Measurements from ENCODE around the gene LRRC8A. TPM values are rescaled to one million over a fixed set of nuclear protein-coding genes. Genes with fewer than 3 reads are reported as not detected.

Gene LRRC8A
- polyA plus RNA-seq, 1 of the 3 experiments (the other 2 are of a cell fraction) = 30.4 TPM

DNA sequence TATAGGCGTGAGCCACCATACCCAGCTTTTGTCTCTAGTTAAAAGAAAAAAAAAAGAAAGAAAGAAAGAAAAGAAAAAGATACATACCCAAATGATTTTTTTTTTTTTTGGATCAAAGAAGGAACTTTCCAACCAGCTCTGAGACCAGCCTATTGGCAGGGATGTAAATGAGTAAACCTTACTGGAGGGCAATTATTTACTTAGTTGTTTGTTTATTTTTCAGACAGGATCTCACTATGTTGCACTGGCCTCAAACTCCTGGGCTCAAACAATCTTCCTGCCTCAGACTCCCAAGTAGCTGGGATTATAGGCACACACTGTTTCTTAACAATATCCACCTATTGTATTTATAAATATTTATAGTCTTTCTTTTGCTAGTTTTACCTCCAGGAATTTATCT, 41.4 kb upstream of the LRRC8A start:
- H3K9me3 ChIP-seq = no peaks in the 10 kb centered on the region

More for the DNA sequence above, 41.4 kb upstream of the LRRC8A start:
- Histone ChIP-seq H3K9ac (no peak overlapping the region), H3K4me3 (ENCODE audit: low read depth in 2 of 2, low read length in 1 of 2) (no peak overlapping the region), H3K36me3 (replicated peaks in 1 of 2; ENCODE audit: control insufficient read depth in 1 of 2, insufficient read depth in 2 of 2, low read length in 1 of 2) (no peaks in the 10 kb centered on the region), H3F3A (replicated peaks; ENCODE audit: insufficient read depth) (no peaks in the 10 kb centered on the region), H3K27me3 (ENCODE audit: insufficient read depth) (no peaks in the 10 kb centered on the region), H3K27ac (ENCODE audit: low read depth in 2 of 2, low read length in 1 of 2) (no peak overlapping the region), H2AFZ (ENCODE audit: low read depth) (no peak overlapping the region), H3K4me2 (no peak overlapping the region), H4K20me1 (ENCODE audit: insufficient read depth) (no peaks in the 10 kb centered on the region), H3K4me1 (ENCODE audit: control insufficient read depth in 1 of 2, insufficient read depth in 2 of 2, low read depth in 1 of 2, low read length in 1 of 2) (peaks cover 0 to 7% of the 10 kb centered on the region in 2 experiments; a peak in 1 of 4 replicates), H3K79me2 (ENCODE audit: insufficient read depth) (no peaks in the 10 kb centered on the region), H3K9me2 (no peaks in the 10 kb centered on the region)
- DNase-seq = no peak
- ChIA-PET CTCF (no interaction called here), POLR2A (no interaction called here)
- WGBS (ENCODE audit: low lambda C conversion rate) = 90% methylated on average over 1 of the region's 1 CpG
- TF ChIP-seq NFIC (IDR thresholded peaks at IDR 0.05; ENCODE audit: borderline replicate concordance) (no peak), SIN3A (IDR thresholded peaks at IDR 0.05; ENCODE audit: borderline replicate concordance, low read depth, low read length) (no peak), YY1 (IDR thresholded peaks at IDR 0.05; ENCODE audit: low read depth) (no peak), TAF1 (IDR thresholded peaks at IDR 0.05; ENCODE audit: borderline replicate concordance, low read depth, low read length) (no peak), RFX5 (IDR thresholded peaks at IDR 0.05; ENCODE audit: low read length) (no peak), ELF1 (IDR thresholded peaks at IDR 0.05) (no peak), FOSL2 (IDR thresholded peaks at IDR 0.05; ENCODE audit: borderline replicate concordance, low read depth) (no peak), MXI1 (IDR thresholded peaks at IDR 0.05; ENCODE audit: low read depth, low read length) (no peak), CHD2 (IDR thresholded peaks at IDR 0.05; ENCODE audit: low read length, partially characterized antibody) (no peak)
- TF ChIP-seq, protein P1, sequence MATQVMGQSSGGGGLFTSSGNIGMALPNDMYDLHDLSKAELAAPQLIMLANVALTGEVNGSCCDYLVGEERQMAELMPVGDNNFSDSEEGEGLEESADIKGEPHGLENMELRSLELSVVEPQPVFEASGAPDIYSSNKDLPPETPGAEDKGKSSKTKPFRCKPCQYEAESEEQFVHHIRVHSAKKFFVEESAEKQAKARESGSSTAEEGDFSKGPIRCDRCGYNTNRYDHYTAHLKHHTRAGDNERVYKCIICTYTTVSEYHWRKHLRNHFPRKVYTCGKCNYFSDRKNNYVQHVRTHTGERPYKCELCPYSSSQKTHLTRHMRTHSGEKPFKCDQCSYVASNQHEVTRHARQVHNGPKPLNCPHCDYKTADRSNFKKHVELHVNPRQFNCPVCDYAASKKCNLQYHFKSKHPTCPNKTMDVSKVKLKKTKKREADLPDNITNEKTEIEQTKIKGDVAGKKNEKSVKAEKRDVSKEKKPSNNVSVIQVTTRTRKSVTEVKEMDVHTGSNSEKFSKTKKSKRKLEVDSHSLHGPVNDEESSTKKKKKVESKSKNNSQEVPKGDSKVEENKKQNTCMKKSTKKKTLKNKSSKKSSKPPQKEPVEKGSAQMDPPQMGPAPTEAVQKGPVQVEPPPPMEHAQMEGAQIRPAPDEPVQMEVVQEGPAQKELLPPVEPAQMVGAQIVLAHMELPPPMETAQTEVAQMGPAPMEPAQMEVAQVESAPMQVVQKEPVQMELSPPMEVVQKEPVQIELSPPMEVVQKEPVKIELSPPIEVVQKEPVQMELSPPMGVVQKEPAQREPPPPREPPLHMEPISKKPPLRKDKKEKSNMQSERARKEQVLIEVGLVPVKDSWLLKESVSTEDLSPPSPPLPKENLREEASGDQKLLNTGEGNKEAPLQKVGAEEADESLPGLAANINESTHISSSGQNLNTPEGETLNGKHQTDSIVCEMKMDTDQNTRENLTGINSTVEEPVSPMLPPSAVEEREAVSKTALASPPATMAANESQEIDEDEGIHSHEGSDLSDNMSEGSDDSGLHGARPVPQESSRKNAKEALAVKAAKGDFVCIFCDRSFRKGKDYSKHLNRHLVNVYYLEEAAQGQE (IDR thresholded peaks at IDR 0.05; ENCODE audit: low read depth, low read length) = no peak
- TF ChIP-seq, protein P2, sequence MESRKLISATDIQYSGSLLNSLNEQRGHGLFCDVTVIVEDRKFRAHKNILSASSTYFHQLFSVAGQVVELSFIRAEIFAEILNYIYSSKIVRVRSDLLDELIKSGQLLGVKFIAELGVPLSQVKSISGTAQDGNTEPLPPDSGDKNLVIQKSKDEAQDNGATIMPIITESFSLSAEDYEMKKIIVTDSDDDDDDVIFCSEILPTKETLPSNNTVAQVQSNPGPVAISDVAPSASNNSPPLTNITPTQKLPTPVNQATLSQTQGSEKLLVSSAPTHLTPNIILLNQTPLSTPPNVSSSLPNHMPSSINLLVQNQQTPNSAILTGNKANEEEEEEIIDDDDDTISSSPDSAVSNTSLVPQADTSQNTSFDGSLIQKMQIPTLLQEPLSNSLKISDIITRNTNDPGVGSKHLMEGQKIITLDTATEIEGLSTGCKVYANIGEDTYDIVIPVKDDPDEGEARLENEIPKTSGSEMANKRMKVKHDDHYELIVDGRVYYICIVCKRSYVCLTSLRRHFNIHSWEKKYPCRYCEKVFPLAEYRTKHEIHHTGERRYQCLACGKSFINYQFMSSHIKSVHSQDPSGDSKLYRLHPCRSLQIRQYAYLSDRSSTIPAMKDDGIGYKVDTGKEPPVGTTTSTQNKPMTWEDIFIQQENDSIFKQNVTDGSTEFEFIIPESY (IDR thresholded peaks at IDR 0.05; ENCODE audit: borderline replicate concordance, low read depth) = no peak
- TF ChIP-seq, protein P3, sequence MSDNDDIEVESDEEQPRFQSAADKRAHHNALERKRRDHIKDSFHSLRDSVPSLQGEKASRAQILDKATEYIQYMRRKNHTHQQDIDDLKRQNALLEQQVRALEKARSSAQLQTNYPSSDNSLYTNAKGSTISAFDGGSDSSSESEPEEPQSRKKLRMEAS (IDR thresholded peaks at IDR 0.05; ENCODE audit: low read depth) = no peak
- TF ChIP-seq, protein P4, sequence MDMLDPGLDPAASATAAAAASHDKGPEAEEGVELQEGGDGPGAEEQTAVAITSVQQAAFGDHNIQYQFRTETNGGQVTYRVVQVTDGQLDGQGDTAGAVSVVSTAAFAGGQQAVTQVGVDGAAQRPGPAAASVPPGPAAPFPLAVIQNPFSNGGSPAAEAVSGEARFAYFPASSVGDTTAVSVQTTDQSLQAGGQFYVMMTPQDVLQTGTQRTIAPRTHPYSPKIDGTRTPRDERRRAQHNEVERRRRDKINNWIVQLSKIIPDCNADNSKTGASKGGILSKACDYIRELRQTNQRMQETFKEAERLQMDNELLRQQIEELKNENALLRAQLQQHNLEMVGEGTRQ (IDR thresholded peaks at IDR 0.05; ENCODE audit: borderline replicate concordance, low read depth, low read length) = no peak
- TF ChIP-seq, protein P5, sequence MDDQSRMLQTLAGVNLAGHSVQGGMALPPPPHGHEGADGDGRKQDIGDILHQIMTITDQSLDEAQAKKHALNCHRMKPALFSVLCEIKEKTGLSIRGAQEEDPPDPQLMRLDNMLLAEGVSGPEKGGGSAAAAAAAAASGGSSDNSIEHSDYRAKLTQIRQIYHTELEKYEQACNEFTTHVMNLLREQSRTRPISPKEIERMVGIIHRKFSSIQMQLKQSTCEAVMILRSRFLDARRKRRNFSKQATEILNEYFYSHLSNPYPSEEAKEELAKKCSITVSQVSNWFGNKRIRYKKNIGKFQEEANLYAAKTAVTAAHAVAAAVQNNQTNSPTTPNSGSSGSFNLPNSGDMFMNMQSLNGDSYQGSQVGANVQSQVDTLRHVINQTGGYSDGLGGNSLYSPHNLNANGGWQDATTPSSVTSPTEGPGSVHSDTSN (IDR thresholded peaks at IDR 0.05) = no peak
- TF ChIP-seq, protein P6, sequence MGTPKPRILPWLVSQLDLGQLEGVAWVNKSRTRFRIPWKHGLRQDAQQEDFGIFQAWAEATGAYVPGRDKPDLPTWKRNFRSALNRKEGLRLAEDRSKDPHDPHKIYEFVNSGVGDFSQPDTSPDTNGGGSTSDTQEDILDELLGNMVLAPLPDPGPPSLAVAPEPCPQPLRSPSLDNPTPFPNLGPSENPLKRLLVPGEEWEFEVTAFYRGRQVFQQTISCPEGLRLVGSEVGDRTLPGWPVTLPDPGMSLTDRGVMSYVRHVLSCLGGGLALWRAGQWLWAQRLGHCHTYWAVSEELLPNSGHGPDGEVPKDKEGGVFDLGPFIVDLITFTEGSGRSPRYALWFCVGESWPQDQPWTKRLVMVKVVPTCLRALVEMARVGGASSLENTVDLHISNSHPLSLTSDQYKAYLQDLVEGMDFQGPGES (IDR thresholded peaks at IDR 0.05; ENCODE audit: low read depth, low read length) = no peak
